GM10248 (cell line): ENCODE measurements around the gene ADGRL2.

Experiments used
- CTCF ChIA-PET: fragments of 300-600 bp; sonication (Branson Sonifier 250); formaldehyde crosslinking; extraction: SDS; loops from one replicate; lab custom pipeline; 2021; ENCODE audit warnings: antibody characterized with exemption; lab: Yijun Ruan, JAX
- POLR2A ChIA-PET: fragments of 350-650 bp; sonication (Branson Sonifier 250); formaldehyde crosslinking; extraction: SDS; loops from one replicate; lab custom pipeline; 2020; ENCODE audit warnings: antibody characterized with exemption; lab: Yijun Ruan, JAX
- DNase-seq: peaks from one replicate; pipeline ENCODE4 v3.0.0; 2012; ENCODE audit errors: extremely low spot score
- TF ChIP-seq, protein P1 (sequence below): IDR thresholded peaks from 2 replicates; pipeline ENCODE4 v1.5.1; 2012; ENCODE audit warnings: mild to moderate bottlenecking, low read depth; ENCODE audit errors: extremely low read depth, missing control alignments, control extremely low read depth

Gene ADGRL2

DNA sequence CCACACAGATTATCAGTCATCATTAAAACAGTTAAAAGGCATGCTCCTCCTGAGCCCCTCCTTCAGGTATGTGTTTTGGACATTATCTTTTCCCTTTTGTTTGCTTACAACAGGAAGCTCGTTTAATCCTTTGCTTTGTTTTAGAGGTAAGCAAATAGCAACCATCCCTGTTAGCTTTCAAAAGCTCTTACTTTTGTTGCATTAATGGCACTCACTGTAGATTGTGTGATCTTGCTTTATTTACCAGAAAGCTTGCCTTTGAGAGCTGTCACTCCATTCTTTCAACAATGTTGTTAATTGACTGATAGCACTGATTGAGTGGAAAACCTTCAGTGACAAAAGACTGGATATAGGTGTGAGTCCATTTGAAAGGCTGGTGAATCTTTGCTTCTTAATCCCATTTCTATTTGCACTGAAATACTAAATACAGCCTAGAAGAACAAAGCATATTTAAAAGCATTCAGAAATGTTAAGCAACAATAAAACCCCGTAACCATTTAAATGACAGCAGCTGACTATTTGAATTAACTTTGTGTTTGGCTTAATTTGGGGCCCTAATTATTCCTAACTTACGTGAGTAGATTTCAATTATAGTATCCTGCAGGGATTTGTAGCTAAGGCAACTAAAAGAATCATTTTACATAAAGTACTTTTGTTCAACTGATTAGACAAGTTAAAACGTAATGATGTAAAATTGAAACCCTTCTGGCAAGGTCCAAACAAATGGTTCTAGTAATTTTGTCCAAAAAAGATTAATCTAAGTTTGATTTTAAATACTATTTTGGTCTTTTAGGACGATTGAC lies 48.3 kb downstream of the ADGRL2 start:
- POLR2A ChIA-PET = no interaction called here
- CTCF ChIA-PET = interaction anchor here (1.2 to 1.8 kb wide), 3 partner anchors 14 to 19 kb away, joined by 3 to 4 read pairs (median 4); no protein-coding TSS in a partner anchor
- TF ChIP-seq, protein P1, sequence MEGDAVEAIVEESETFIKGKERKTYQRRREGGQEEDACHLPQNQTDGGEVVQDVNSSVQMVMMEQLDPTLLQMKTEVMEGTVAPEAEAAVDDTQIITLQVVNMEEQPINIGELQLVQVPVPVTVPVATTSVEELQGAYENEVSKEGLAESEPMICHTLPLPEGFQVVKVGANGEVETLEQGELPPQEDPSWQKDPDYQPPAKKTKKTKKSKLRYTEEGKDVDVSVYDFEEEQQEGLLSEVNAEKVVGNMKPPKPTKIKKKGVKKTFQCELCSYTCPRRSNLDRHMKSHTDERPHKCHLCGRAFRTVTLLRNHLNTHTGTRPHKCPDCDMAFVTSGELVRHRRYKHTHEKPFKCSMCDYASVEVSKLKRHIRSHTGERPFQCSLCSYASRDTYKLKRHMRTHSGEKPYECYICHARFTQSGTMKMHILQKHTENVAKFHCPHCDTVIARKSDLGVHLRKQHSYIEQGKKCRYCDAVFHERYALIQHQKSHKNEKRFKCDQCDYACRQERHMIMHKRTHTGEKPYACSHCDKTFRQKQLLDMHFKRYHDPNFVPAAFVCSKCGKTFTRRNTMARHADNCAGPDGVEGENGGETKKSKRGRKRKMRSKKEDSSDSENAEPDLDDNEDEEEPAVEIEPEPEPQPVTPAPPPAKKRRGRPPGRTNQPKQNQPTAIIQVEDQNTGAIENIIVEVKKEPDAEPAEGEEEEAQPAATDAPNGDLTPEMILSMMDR = no peak
- no peak for DNase-seq

DNA sequence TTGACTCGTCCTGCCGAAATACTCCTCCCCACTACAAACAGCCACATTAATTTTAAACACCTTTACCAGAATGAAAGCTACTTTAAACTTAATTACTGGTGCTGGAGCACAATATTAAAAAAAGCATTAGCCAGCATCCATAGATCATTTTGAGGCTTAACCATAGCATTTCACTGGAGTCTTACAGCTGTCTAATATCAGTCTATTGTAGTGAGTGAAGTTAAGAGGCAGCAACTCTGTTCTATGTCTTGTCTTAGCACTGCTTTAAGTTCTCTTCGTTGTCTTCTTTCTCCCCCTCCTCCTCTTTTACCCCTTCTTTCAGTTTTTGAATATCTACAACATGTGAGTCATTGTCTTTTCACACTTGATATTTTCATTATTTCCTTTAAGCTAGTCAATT lies 49.3 kb downstream of the ADGRL2 start:
- no peak for DNase-seq
- TF ChIP-seq, protein P1 = no peak
- ChIA-PET CTCF (interaction anchor here (1.0 to 1.9 kb wide), 6 partner anchors 11 to 65 kb away, joined by 3 to 7 read pairs (median 4); no protein-coding TSS in a partner anchor), POLR2A (no interaction called here)

DNA sequence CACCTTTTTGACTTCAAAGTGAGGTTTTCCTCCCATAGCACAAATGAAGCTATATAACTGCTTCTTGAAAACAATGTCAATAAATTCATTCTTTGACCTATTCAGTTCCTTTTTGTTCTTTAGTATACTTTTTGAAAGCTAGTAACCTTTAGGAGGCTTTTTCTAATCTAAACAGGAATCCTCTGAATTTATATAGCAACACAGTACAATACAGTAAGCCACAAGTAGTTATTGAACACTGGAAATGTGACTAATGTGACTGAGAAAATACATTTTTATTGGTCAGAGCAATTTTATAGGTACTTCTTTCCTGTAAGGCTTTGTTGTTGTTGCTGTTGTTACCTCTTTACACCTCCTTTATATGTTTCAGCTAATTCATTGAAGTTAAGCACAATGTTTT lies 49.8 kb downstream of the ADGRL2 start:
- POLR2A ChIA-PET = no interaction called here
- no peak for DNase-seq
- CTCF ChIA-PET = interaction anchor here (1.0 to 1.9 kb wide), 5 partner anchors 12 to 66 kb away, joined by 3 to 7 read pairs (median 4); no protein-coding TSS in a partner anchor
- TF ChIP-seq, protein P1 = no peak

DNA sequence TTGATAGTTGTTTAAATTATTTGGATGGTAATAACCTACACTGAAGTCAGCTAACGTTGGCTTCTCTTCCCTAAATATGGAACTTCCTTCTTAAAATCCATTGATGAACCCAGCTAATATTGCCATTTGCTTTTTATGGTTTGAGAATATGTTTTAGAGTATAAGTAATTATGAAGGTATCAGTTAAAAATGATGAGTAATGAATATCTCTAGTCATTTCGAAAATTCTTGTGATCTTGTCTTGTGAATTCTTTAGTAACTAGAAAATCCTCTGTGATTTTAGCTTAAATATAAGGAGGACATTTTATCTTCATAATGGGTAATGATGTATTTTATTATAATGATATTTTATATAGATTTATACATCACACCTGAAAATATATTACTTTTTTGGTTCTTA lies 50.5 kb downstream of the ADGRL2 start:
- ChIA-PET CTCF (interaction anchor here (1.3 to 1.9 kb wide), 2 partner anchors 17 to 22 kb away, joined by 4 to 7 read pairs; no protein-coding TSS in a partner anchor), POLR2A (no interaction called here)
- DNase-seq = no peak
- TF ChIP-seq, protein P1 = no peak

DNA sequence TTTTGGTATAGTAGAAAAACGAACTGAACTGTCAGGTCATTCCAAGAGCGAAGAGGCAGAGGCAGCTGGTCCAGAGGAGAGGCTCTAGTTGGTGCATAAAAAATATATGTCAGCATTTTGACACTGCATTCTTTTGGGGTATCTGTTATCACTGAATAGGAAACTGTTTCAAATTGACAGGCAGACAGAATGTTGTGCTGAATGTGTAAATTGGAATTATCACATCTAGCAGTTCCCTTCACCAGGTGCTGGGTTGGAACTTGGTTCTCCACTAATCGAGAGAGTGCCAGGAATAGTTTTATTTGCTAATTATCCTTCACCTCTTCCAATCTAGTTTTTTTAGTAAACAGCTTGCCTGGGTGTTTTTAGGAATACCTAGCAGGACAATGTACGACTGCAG lies 52.2 kb downstream of the ADGRL2 start:
- ChIA-PET POLR2A (no interaction called here), CTCF (no interaction called here)
- DNase-seq = no peak
- TF ChIP-seq, protein P1 = no peak

DNA sequence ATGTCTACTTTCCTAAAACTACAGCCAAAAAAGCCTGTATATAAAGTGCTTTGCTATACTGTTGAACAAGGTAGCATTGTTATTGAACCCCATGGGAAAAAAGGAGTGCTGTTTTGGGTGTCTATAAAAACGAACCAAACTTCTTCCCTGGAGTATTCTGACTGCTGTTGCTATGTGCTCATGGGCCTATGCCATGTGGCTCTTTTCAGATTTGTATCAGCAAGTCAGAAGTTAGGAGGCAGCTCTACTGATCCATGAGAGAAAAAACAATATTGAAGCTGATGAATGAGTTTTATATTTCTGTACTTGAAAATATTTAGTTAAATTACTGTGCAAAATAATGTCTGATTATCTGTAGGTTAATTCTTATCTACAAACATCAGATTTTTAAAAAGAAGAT lies 66.5 kb downstream of the ADGRL2 start:
- CTCF ChIA-PET = interaction anchor here (1.1 kb wide), 1 partner anchor 17 kb away, joined by 4 read pairs; no protein-coding TSS in a partner anchor
- no peak for DNase-seq
- TF ChIP-seq, protein P1 = no peak
- POLR2A ChIA-PET = no interaction called here
